Tibial nerve (tissue), 4 donors: ENCODE results near the gene PHACTR1. TPM values are rescaled to one million over a fixed set of nuclear protein-coding genes. Genes with fewer than 3 reads are reported as not detected.

ENCODE experiments used
- DNase-seq, 2 donors: peaks; one replicate each; pipeline ENCODE4 v3.0.0-alpha.2; 2019; ENCODE audit warnings: low spot score in 2 of 2
- H3K27ac ChIP-seq, 4 donors: fragments of 200-600 bp; sonication (generic) in 3 of 4; one replicate each; pipeline ENCODE4 v1.5.1; 2017 to 2019; ENCODE audit warnings: mild to moderate bottlenecking in 1 of 4
- H3K27me3 ChIP-seq, 2 donors: fragments of 200-600 bp; sonication (generic) in 1 of 2; one replicate each; pipeline versions ENCODE4 v1.5.1 to v1.6.0; 2017 to 2019
- H3K36me3 ChIP-seq, 3 donors: fragments of 200-600 bp; sonication (generic); one replicate each; pipeline ENCODE4 v1.5.1; 2018 to 2019
- H3K4me1 ChIP-seq, 4 donors: fragments of 200-600 bp; sonication (generic) in 3 of 4; one replicate each; pipeline ENCODE4 v1.5.1; 2017 to 2019
- H3K4me3 ChIP-seq, 4 donors: fragments of 200-600 bp; sonication (generic) in 3 of 4; one replicate each; pipeline ENCODE4 v1.5.1; 2017 to 2019; ENCODE audit warnings: mild to moderate bottlenecking in 1 of 4, moderate library complexity in 1 of 4
- H3K9me3 ChIP-seq, 4 donors: fragments of 200-600 bp; sonication (generic) in 3 of 4; one replicate each; pipeline ENCODE4 v1.5.1; 2017 to 2019
- CTCF ChIP-seq, 5 experiments: fragments of 200-600 bp in 3 of 5; fragments of 450-650 bp in 2 of 5; sonication (generic) in 3 of 5; IDR thresholded peaks; one replicate each; pipeline ENCODE4 v1.5.1; 2016 to 2019; ENCODE audit warnings: antibody characterized with exemption in 5 of 5, mild to moderate bottlenecking in 3 of 5, moderate library complexity in 2 of 5
- EP300 ChIP-seq, 2 donors: sonication (generic); formaldehyde crosslinking; IDR thresholded peaks; one replicate each; pipeline ENCODE4 v1.6.1; 2017; ENCODE audit warnings: antibody characterized with exemption in 2 of 2, mild to moderate bottlenecking in 1 of 2
- POLR2A ChIP-seq, 2 donors: fragments of 450-650 bp; IDR thresholded peaks; one replicate each; pipeline ENCODE4 v1.6.1; 2017; ENCODE audit warnings: antibody characterized with exemption in 2 of 2, mild to moderate bottlenecking in 2 of 2, moderate library complexity in 2 of 2
- WGBS, 2 donors: methylation state at CpG; one replicate each; pipeline ENCODE4 v1.1.5; 2018; 5-methylcytosine and 5-hydroxymethylcytosine counted together
- total RNA-seq, 4 donors: library from RNA; depleted of rRNA; stranded (reverse); fragments of >200 nt; gene quantifications; one replicate each; pipeline ENCODE4 v1.1.0, GENCODE V29; 2016

PHACTR1 gene
- total RNA-seq, 4 donors from 2014 or later, result 1.5 to 2.7 (median 1.6) TPM

DNA sequence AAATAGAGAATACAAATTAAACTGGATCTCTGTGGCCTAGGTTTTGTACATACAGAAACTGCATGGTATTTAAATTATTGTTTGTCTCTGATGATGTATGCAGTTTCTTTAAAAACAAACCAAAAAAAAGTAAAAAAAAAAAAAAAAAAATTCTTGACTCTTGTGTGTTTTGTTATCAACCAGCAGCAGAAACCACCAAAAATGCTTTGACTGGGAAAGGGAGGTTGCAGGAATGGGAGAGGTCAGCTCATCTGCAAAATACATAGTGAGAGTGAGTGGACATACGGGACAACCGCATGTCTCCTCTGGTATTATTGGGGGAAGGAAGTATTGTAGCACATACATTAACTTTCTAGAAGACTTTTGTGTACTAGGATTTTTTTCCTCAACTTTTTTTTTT is 573.8 kb downstream of the PHACTR1 start:
- H3K4me1 ChIP-seq, result no peaks in the 10 kb centered on the region
- H3K27ac ChIP-seq, result no peak overlapping the region
- H3K36me3 ChIP-seq, result peaks cover 0 to 92% (median 0%) of the 10 kb centered on the region in 3 donors
- 85 to 92% methylated on average over 2 of the region's 2 CpGs for WGBS, 2 donors
- H3K9me3 ChIP-seq, result peaks cover 0 to 19% (median 0%) of the 10 kb centered on the region in 4 donors
- no peak overlapping the region for H3K4me3 ChIP-seq
- no peak for DNase-seq
- TF ChIP-seq EP300 (IDR thresholded peaks at IDR 0.05) (no peak), CTCF (IDR thresholded peaks at IDR 0.05) (no peak), POLR2A (IDR thresholded peaks at IDR 0.05) (no peak)
- H3K27me3 ChIP-seq, result no peaks in the 10 kb centered on the region

DNA sequence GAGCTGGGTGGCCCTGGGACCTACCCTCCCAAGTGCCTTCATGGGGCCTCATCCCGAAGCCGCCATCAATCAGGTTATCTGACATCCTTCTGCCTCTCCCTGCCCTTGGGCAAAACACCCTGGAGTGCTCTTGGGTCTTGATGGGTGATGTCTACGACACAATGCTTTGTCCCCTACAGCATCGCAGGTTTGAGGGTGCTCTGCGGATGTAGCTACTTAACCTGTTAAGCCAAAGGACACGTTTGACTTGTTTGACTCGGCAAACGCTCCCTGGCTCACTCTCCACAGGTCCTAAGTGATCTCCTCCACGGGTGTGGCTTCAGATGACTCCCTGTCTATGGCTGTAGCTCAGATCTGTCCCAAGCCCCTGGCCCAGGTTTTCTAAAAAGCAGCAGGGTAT is 576.2 kb downstream of the PHACTR1 start:
- no peak for TF ChIP-seq POLR2A (IDR thresholded peaks at IDR 0.05)
- no peak for TF ChIP-seq EP300 (IDR thresholded peaks at IDR 0.05)
- no peak for TF ChIP-seq CTCF (IDR thresholded peaks at IDR 0.05)

DNA sequence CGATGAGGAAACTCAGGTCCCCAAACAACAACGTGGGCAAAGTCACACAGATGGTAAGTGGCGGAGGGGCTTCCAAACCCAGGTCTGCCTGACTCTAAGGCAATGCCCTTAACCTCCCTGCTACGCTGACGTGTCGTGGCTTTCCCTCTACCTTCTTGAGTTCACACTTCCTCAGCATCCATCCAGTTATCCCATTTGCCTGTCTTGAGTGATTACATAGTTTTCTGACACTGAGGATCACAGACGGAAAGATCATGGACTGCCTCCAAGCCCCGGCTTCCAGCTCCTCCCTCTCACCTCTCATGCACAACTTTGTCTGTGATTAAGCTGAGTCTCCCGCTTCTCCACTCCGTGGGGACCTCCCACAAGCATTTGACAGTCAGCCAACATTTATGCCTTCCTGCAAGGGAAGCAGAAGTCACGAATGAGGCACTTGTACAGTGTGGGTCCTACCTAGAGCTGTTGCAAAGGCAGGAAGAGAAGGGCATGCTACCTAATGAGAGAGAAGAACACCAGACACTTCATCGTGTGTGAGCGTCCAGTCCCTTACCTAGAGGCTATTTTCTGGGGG is 578.0 kb downstream of the PHACTR1 start:
- no peak overlapping the region for H3K4me3 ChIP-seq
- no peak for DNase-seq
- no peak for TF ChIP-seq CTCF (IDR thresholded peaks at IDR 0.05)
- no peak for TF ChIP-seq EP300 (IDR thresholded peaks at IDR 0.05)
- no peak for TF ChIP-seq POLR2A (IDR thresholded peaks at IDR 0.05)
- peaks cover 0 to 95% (median 4%) of the 10 kb centered on the region in 3 donors for H3K36me3 ChIP-seq
- H3K4me1 ChIP-seq, result no peaks in the 10 kb centered on the region
- no peak overlapping the region for H3K27ac ChIP-seq
- no peaks in the 10 kb centered on the region for H3K27me3 ChIP-seq
- no peaks in the 10 kb centered on the region for H3K9me3 ChIP-seq
- WGBS, 2 donors, result 67 to 68% methylated on average over 13 of the region's 13 CpGs

More for the DNA sequence above, 576.2 kb downstream of the PHACTR1 start:
- WGBS, 2 donors, result 93 to 94% methylated on average over 9 of the region's 9 CpGs
- Histone ChIP-seq H3K9me3 (peaks cover 0 to 4% (median 0%) of the 10 kb centered on the region in 4 donors), H3K27me3 (no peaks in the 10 kb centered on the region), H3K36me3 (peaks cover 0 to 90% (median 0%) of the 10 kb centered on the region in 3 donors), H3K27ac (no peak overlapping the region), H3K4me1 (no peaks in the 10 kb centered on the region), H3K4me3 (no peak overlapping the region)
- no peak for DNase-seq

GRCh38 chr6:13295576-13295975 is 579.0 kb downstream of the PHACTR1 start:
- Histone ChIP-seq H3K27me3 (no peaks in the 10 kb centered on the region), H3K4me3 (no peak overlapping the region), H3K36me3 (peaks cover 0 to 99% (median 5%) of the 10 kb centered on the region in 3 donors), H3K9me3 (no peaks in the 10 kb centered on the region), H3K4me1 (no peaks in the 10 kb centered on the region), H3K27ac (no peak overlapping the region)
- no peak for TF ChIP-seq EP300 (IDR thresholded peaks at IDR 0.05)
- no peak for TF ChIP-seq POLR2A (IDR thresholded peaks at IDR 0.05)
- no peak for TF ChIP-seq CTCF (IDR thresholded peaks at IDR 0.05)
- 93 to 95% methylated on average over 11 of the region's 11 CpGs for WGBS, 2 donors
- no peak for DNase-seq

DNA sequence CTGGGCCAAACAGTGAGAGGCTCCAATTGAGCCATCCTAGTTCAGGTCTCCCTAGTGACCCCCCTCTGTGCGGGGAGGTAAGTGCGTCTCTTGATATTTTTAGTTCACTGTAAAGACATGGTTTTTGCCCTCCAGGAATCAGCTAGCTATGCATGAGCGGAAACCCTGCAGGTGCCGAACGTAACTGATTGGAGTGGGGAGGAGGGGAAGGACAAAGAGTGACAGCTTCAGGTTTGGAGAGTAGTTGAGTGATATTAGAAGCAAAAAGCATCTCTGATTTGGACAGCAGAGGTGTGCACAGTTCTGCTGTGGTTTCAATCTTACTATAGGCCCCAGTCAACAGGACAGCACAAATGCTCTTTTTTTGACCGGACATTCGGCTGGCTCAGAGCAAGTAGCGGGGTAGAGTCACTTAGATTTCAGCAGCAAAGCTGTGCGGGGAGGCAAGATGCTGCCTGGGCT is 580.0 kb downstream of the PHACTR1 start:
- Histone ChIP-seq H3K4me3 (no peak overlapping the region), H3K4me1 (peaks cover 0 to 7% (median under 1%) of the 10 kb centered on the region in 4 donors), H3K27ac (no peak overlapping the region), H3K9me3 (no peaks in the 10 kb centered on the region), H3K36me3 (peaks cover 0 to 96% (median 5%) of the 10 kb centered on the region in 3 donors), H3K27me3 (no peaks in the 10 kb centered on the region)
- TF ChIP-seq EP300 (IDR thresholded peaks at IDR 0.05) (no peak), CTCF (IDR thresholded peaks at IDR 0.05) (no peak), POLR2A (IDR thresholded peaks at IDR 0.05) (no peak)
- WGBS, 2 donors, result 89 to 91% methylated on average over 9 of the region's 9 CpGs
- no peak for DNase-seq
